HEK293T (cell line): ENCODE data around the gene PLK1.

Experiments used
- CTCF ChIA-PET: fragments of 350-600 bp; formaldehyde crosslinking; extraction: SDS; loops from one replicate; lab custom pipeline; 2021; ENCODE audit warnings: antibody characterized with exemption, inconsistent platforms; lab: Yijun Ruan, JAX
- POLR2A ChIA-PET: fragments of 350-600 bp; formaldehyde crosslinking; extraction: SDS; loops from one replicate; lab custom pipeline; 2020; ENCODE audit warnings: antibody characterized with exemption, inconsistent platforms; lab: Yijun Ruan, JAX
- DNase-seq: peaks from one replicate; pipeline ENCODE4 v3.0.0; 2012; ENCODE audit warnings: mixed read lengths; ENCODE audit errors: extremely low spot score
- ARNT ChIP-seq: fragments of 450-650 bp; IDR thresholded peaks from 2 replicates; pipeline ENCODE4 v1.6.1; 2017; ENCODE audit warnings: mild to moderate bottlenecking
- BHLHE40 ChIP-seq: fragments of 450-650 bp; IDR thresholded peaks from 2 replicates; pipeline ENCODE4 v1.6.1; 2016; ENCODE audit warnings: mild to moderate bottlenecking, moderate library complexity, borderline replicate concordance
- CTBP1 ChIP-seq: fragments of 450-650 bp; IDR thresholded peaks from 2 replicates; pipeline ENCODE4 v1.6.1; 2016; ENCODE audit warnings: borderline replicate concordance
- ELF4 ChIP-seq: fragments of 450-650 bp; IDR thresholded peaks from 2 replicates; pipeline ENCODE4 v1.6.1; 2017; ENCODE audit warnings: antibody characterized with exemption
- FOXA1 ChIP-seq: fragments of 450-650 bp; IDR thresholded peaks from 2 replicates; pipeline ENCODE4 v1.6.1; 2016; ENCODE audit warnings: mild to moderate bottlenecking
- FOXK2 ChIP-seq: fragments of 450-650 bp; IDR thresholded peaks from 2 replicates; pipeline ENCODE4 v1.6.1; 2016; ENCODE audit warnings: mild to moderate bottlenecking
- FOXM1 ChIP-seq: fragments of 450-650 bp; IDR thresholded peaks from 2 replicates; pipeline ENCODE4 v1.6.1; 2017; ENCODE audit warnings: mild to moderate bottlenecking, borderline replicate concordance
- HDGF ChIP-seq: fragments of 450-650 bp; IDR thresholded peaks from 2 replicates; pipeline ENCODE4 v1.6.1; 2017; ENCODE audit warnings: antibody characterized with exemption, borderline replicate concordance
- L3MBTL2 ChIP-seq: fragments of 450-650 bp; conservative IDR thresholded peaks from 2 replicates; pipeline ENCODE4 v1.6.1; 2016; ENCODE audit warnings: mild to moderate bottlenecking
- LEF1 ChIP-seq: fragments of 450-650 bp; IDR thresholded peaks from 2 replicates; pipeline ENCODE4 v1.6.1; 2017; ENCODE audit warnings: mild to moderate bottlenecking, borderline replicate concordance
- NFRKB ChIP-seq: fragments of 450-650 bp; IDR thresholded peaks from 2 replicates; pipeline ENCODE4 v1.6.1; 2016; ENCODE audit warnings: mild to moderate bottlenecking, moderate library complexity
- SP1 ChIP-seq: fragments of 450-650 bp; IDR thresholded peaks from 2 replicates; pipeline ENCODE4 v1.6.1; 2017
- SUZ12 ChIP-seq: fragments of 450-650 bp; IDR thresholded peaks from 2 replicates; pipeline ENCODE4 v1.6.1; 2016; ENCODE audit warnings: mild to moderate bottlenecking
- TARDBP ChIP-seq: fragments of 450-650 bp; IDR thresholded peaks from 2 replicates; pipeline ENCODE4 v1.6.1; 2016
- ZNF384 ChIP-seq: fragments of 450-650 bp; IDR thresholded peaks from 2 replicates; pipeline ENCODE4 v1.6.1; 2016
- TF ChIP-seq, protein P1 (sequence below): fragments of 450-650 bp; IDR thresholded peaks from 2 replicates; pipeline ENCODE4 v1.6.1; 2016

The PLK1 gene

DNA sequence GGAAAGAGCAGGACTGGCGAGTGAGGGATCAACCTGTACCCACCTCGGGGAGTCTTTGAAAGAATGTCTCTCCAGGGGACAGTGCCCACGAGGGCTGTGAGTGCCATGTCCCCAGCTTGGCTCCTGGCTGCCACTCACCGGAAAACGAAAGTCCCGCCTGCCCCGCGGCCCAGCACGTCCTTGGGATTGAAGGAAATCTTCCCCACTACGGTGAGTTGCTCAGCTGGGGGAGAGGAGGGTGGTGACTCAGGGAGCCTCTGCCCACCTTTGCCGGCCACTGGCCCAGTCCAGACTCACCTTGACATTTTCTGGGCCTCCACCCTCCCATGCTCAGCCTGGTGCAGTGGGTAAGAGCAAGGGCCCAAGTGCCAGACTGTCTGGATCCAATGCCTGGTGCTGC is 17.1 kb downstream of the PLK1 start:
- TF ChIP-seq HDGF (no peak), ARNT (no peak), BHLHE40 (no peak), LEF1 (no peak), ZNF384 (no peak), FOXK2 (no peak), L3MBTL2 (no peak)
- ChIA-PET CTCF (no interaction called here), POLR2A (no interaction called here)
- DNase-seq: no peak

- TF ChIP-seq L3MBTL2 (no peak), FOXK2 (no peak), ZNF384 (no peak), HDGF (no peak)
- TF ChIP-seq, protein P1, sequence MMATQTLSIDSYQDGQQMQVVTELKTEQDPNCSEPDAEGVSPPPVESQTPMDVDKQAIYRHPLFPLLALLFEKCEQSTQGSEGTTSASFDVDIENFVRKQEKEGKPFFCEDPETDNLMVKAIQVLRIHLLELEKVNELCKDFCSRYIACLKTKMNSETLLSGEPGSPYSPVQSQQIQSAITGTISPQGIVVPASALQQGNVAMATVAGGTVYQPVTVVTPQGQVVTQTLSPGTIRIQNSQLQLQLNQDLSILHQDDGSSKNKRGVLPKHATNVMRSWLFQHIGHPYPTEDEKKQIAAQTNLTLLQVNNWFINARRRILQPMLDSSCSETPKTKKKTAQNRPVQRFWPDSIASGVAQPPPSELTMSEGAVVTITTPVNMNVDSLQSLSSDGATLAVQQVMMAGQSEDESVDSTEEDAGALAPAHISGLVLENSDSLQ: no peak
- POLR2A ChIA-PET: no interaction called here
- CTCF ChIA-PET: no interaction called here
- DNase-seq: no peak
These were observed 20.4 kb downstream of the PLK1 start for GRCh38 chr16:23699100-23699499.

GRCh38 chr16:23700093-23700492 is 21.4 kb downstream of the PLK1 start:
- DNase-seq: no peak
- ChIA-PET POLR2A (interaction anchor here (0.6 to 1.0 kb wide), 2 partner anchors 30 to 59 kb away, joined by 3 read pairs; partner anchors contain the start of genes DCTN5 and PALB2), CTCF (interaction anchor here (1.1 kb wide), 1 partner anchor 21 kb away, joined by 3 read pairs; no protein-coding TSS in a partner anchor)
- TF ChIP-seq TARDBP (no peak), LEF1 (no peak)

- TF ChIP-seq FOXA1: no peak
- no peak for TF ChIP-seq TARDBP
- TF ChIP-seq NFRKB: no peak
- TF ChIP-seq FOXM1: no peak
- TF ChIP-seq HDGF: no peak
- ChIA-PET CTCF (interaction anchor here (0.8 to 1.1 kb wide), 2 partner anchors 21 to 23 kb away, joined by 3 to 6 read pairs; no protein-coding TSS in a partner anchor), POLR2A (interaction anchor here (0.6 to 1.0 kb wide), 2 partner anchors 29 to 59 kb away, joined by 3 read pairs; partner anchors contain the start of genes DCTN5 and PALB2)
- DNase-seq: no peak
These were observed 21.8 kb downstream of the PLK1 start for GRCh38 chr16:23700509-23700908.

GRCh38 chr16:23701045-23701444 is 22.4 kb downstream of the PLK1 start:
- DNase-seq: no peak
- CTCF ChIA-PET: interaction anchor here (0.7 to 1.1 kb wide), 3 partner anchors 8 to 23 kb away, joined by 3 to 6 read pairs (median 3); no protein-coding TSS in a partner anchor
- TF ChIP-seq L3MBTL2 (no peak), SP1 (no peak), HDGF (no peak), BHLHE40 (no peak), SUZ12 (no peak), ZNF384 (no peak), CTBP1 (no peak), NFRKB (no peak), LEF1 (no peak), FOXK2 (no peak), FOXM1 (no peak), ARNT (no peak)
- TF ChIP-seq, protein P1: no peak
- POLR2A ChIA-PET: interaction anchor here (1.0 kb wide), 1 partner anchor 29 kb away, joined by 3 read pairs; no protein-coding TSS in a partner anchor

DNA sequence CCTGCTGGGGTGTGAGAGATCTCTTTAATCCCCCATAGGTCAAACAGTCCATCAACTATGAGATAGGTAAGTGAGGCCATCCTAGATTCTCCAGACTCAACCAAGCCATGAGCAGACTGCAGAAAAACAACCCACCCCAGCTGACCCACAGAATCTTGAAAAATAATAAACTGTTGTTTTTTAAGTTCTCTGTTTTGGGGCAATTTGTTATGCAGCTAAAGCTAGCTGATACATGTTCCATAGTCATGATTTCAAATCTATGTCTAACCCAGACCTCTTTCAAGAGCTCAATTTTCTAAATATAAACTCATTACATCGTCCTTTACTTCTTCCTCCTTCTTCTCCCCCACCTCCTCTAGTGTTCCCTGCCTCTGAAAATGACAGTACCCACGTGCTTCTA is 24.3 kb downstream of the PLK1 start:
- POLR2A ChIA-PET: no interaction called here
- TF ChIP-seq SP1: no peak
- no peak for TF ChIP-seq ELF4
- no peak for TF ChIP-seq CTBP1
- TF ChIP-seq FOXA1: no peak
- no peak for TF ChIP-seq LEF1
- CTCF ChIA-PET: no interaction called here
- DNase-seq: no peak

- DNase-seq: no peak
- POLR2A ChIA-PET: no interaction called here
- CTCF ChIA-PET: no interaction called here
- TF ChIP-seq FOXK2 (no peak), NFRKB (no peak), FOXA1 (no peak)
These were observed 26.3 kb downstream of the PLK1 start for GRCh38 chr16:23704772-23705516.

DNA sequence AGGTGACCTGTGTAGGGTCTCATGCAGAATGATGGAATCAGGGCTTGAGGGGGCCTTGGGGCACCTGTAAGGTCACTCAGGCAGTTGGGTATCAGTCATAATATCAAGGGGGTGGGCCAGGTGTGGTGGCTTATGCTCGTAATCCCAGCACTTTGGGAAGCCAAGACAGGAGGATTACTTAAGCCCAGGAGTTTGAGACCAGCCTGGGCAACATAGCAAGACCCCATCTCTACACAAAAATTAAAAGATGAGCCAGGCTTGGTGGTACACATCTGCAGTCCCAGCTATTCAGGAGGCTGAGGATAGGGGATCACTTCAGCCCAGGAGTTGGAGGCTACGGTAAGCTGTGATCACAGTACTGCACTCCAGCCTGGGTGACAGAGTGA is 26.8 kb downstream of the PLK1 start:
- CTCF ChIA-PET: no interaction called here
- POLR2A ChIA-PET: no interaction called here
- DNase-seq: no peak
- TF ChIP-seq FOXM1 (no peak), L3MBTL2 (no peak), FOXK2 (no peak), SUZ12 (no peak), TARDBP (no peak), NFRKB (no peak), HDGF (no peak), ARNT (no peak), ELF4 (no peak), SP1 (no peak), LEF1 (no peak), BHLHE40 (no peak), ZNF384 (no peak), FOXA1 (no peak), CTBP1 (no peak)
- TF ChIP-seq, protein P1: no peak
